OCI-LY1 (cell line): ENCODE results near the gene RETSAT.

Experiments used
- EZH2 ChIP-seq: fragments of 200-600 bp; sonication (generic), shearing (Covaris generic); IDR thresholded peaks from 2 replicates; pipeline ENCODE4 v1.8.0; 2017; ENCODE audit warnings: borderline replicate concordance, mixed run types, mild to moderate bottlenecking, antibody characterized with exemption, low read length, moderate library complexity, mixed read lengths
- TF ChIP-seq, protein P1 (sequence below): fragments of 200-600 bp; sonication (generic), shearing (Covaris generic); IDR thresholded peaks from 2 replicates; pipeline ENCODE4 v1.5.1; 2017; ENCODE audit warnings: mild to moderate bottlenecking, antibody characterized with exemption, low read length, moderate library complexity, mixed read lengths

DNA sequence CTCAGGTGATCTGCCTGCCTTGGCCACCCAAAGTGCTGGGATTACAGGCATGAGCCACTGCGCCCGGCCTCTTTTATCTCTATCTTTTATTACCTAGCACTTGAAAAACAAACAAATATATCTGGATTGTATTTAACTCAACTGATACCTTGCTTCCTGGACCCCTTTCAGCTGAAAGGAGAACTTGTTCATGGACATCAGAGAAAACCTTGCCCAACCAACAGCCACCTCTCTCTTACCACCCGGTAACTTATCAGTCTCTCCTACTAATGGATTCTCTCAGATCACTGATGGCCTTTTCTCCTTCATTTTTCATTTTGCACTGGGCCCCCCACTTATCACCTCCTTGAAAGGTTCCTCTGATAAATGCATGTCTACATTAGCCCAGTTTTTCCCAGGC, 6.7 kb downstream of the RETSAT start:
- TF ChIP-seq, protein P1, sequence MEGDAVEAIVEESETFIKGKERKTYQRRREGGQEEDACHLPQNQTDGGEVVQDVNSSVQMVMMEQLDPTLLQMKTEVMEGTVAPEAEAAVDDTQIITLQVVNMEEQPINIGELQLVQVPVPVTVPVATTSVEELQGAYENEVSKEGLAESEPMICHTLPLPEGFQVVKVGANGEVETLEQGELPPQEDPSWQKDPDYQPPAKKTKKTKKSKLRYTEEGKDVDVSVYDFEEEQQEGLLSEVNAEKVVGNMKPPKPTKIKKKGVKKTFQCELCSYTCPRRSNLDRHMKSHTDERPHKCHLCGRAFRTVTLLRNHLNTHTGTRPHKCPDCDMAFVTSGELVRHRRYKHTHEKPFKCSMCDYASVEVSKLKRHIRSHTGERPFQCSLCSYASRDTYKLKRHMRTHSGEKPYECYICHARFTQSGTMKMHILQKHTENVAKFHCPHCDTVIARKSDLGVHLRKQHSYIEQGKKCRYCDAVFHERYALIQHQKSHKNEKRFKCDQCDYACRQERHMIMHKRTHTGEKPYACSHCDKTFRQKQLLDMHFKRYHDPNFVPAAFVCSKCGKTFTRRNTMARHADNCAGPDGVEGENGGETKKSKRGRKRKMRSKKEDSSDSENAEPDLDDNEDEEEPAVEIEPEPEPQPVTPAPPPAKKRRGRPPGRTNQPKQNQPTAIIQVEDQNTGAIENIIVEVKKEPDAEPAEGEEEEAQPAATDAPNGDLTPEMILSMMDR = no peak
- no peak for TF ChIP-seq EZH2
